Lower leg skin (tissue), 4 donors: Measurements from ENCODE around the gene SLC35A4. TPM values are rescaled to one million over a fixed set of nuclear protein-coding genes. Genes with fewer than 3 reads are reported as not detected.
A peak's percentile ranks its signal among the peaks of the same experiment; 100 is the strongest.
"Not testable (repeated sequence)": the region's sequence is repeated elsewhere in the genome, so short reads cannot be mapped to it uniquely, and the experiment has no call there.

Experiments used
- DNase-seq, 2 donors: peaks; one replicate each; pipeline ENCODE4 v3.0.0-alpha.2; 2019; ENCODE audit warnings: low spot score in 2 of 2
- H3K4me3 ChIP-seq: fragments of 200-600 bp; sonication (generic); 2 replicates; pipeline ENCODE4 v1.5.1; 2017; ENCODE audit warnings: mild to moderate bottlenecking, low read depth; ENCODE audit not compliant: poor library complexity, severe bottlenecking
- CTCF ChIP-seq, 3 donors: fragments of 450-650 bp; IDR thresholded peaks; one replicate each; pipeline ENCODE4 v1.5.1; 2016; ENCODE audit warnings: antibody characterized with exemption in 3 of 3, mild to moderate bottlenecking in 3 of 3, moderate library complexity in 2 of 3
- POLR2A ChIP-seq, 2 donors: fragments of 450-650 bp; IDR thresholded peaks; one replicate each; pipeline ENCODE4 v1.6.1; 2016 to 2017; ENCODE audit warnings: antibody characterized with exemption in 2 of 2, mild to moderate bottlenecking in 1 of 2, moderate library complexity in 1 of 2
- WGBS, 2 donors: methylation state at CpG; one replicate each; pipeline ENCODE4 v1.1.5; 2018; 5-methylcytosine and 5-hydroxymethylcytosine counted together
- intact Hi-C: fragments of 100-400 bp; cut with DNase I; formaldehyde crosslinking; loops from one replicate; pipeline ENCODE4 v1.15.0; 2023; ENCODE audit warnings: low total_unique reads
- total RNA-seq, 4 donors: library from RNA; depleted of rRNA; stranded (reverse); fragments of >200 nt; gene quantifications; one replicate each; pipeline ENCODE4 v1.1.0, GENCODE V29; 2016

SLC35A4 gene
- total RNA-seq, 4 donors from 2014 or later, result 59.7 to 86.4 (median 68.2) TPM

DNA sequence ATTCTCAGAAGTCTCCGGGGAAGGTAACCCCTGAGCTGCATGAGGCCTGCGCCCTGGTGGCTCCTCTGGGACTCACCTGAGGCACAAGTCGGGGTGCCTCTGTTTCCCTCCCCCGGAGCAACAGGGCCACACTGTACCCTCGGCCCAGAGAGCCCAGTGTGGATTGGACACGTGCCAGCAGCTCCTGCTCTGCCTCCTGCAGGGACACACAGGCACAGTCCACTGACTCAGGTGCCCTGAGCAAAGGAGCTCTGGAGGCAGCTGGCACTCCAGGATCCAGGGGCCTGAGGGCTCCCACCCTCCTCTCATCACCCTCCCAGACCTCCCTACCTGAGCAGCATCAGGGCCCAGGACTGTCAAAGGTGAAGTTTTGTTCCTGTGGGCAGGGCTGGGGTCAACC lies 29.5 kb downstream of the SLC35A4 start:
- no peak for DNase-seq
- H3K4me3 ChIP-seq, result no peak overlapping the region
- 76 to 90% methylated on average over 3 to 6 of the region's 6 CpGs for WGBS, 2 donors
- intact Hi-C loops, result no loop called here
- TF ChIP-seq CTCF (IDR thresholded peaks at IDR 0.05) (no peak), POLR2A (IDR thresholded peaks at IDR 0.05) (no peak)

DNA sequence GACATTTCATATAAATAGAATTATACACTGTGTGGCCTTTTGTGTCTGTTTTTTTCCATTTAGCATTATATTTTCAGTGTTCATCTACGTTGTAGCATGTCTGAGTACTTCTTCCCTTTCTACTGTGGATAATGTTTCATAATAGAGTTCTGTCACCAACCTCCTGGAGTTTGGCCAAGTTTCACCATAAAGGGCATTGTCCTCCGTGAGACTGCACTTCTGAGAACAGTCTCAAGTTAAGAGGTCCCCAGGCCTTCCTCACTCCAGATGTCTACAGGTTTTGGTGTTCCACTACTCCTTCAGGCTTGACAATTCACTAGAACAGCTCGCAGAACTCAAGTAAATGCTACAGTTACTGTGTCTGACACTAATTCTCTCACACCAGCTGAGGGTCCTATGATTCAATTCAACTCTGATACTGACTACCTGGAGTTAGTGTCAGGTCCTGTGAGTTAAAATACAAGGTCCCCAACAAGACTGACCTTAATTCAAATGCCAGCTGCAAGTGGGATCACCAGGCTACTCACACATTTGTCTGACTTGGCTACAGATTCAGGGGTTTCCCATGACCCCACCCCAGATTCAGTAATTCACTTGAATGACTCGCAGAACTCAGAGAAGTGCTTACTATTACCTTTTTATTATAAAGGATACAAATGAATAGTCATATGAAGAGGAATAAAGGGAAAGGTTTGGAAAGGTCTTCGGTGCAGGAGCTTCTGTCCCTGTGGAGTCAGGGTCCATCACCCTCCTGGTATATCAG lies 31.1 kb downstream of the SLC35A4 start:
- TF ChIP-seq POLR2A (IDR thresholded peaks at IDR 0.05), result no peak
- no peak for TF ChIP-seq CTCF (IDR thresholded peaks at IDR 0.05)
- DNase-seq, result peak in 1 of 2 donors; percentile 60
- no peak overlapping the region for H3K4me3 ChIP-seq
- WGBS, 2 donors, result 62 to 67% methylated on average over 5 of the region's 5 CpGs
- intact Hi-C loops, result no loop called here

DNA sequence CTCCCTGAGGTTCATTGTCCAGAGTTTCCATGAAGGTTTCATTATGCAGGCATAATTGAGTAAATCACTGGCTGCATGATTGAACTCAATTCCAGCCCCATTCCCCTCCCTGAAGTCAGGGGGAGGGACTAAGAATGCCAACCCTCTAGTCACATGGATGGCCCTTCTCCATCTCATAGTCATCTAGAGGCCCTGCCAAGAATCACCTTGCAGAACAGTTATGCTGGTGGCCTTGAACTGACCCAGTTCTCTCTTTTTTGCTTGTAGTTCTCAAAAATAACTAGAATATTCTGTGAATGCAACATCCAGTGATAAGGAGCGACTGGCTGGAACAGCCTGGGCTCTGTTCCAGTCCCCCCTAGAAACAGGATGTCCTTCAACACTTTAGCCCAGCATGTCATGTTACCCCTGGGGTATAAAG lies 31.7 kb downstream of the SLC35A4 start:
- intact Hi-C loops, result no loop called here

DNA sequence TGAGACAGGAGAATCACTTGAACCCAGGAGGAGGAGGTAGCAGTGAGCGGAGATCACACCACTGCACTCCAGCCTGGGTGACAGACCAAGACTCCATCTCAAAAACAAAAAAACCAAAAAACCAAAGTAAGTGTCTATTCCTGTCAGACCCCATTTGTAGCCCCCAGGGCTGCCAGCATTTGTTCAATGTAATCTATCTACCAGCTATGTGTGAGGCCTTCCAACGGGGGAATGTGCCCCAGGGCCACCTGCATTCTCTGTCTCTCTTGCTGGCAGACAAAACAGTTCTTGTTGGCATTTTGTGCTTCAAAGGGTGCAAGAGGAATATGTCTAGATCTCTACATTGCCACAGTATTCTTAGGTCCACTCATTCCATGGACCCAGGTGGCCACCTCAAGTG lies 34.2 kb downstream of the SLC35A4 start:
- intact Hi-C loops, result no loop called here
- 62% methylated on average over 2 of the region's 2 CpGs for WGBS, 2 donors
- no peak for DNase-seq
- no peak overlapping the region for H3K4me3 ChIP-seq
- TF ChIP-seq CTCF (IDR thresholded peaks at IDR 0.05) (no peak), POLR2A (IDR thresholded peaks at IDR 0.05) (no peak)

More for the DNA sequence above, 31.7 kb downstream of the SLC35A4 start:
- 83 to 88% methylated on average over 1 of the region's 1 CpG for WGBS, 2 donors
- no peak for DNase-seq
- TF ChIP-seq POLR2A (IDR thresholded peaks at IDR 0.05) (no peak), CTCF (IDR thresholded peaks at IDR 0.05) (no peak)
- H3K4me3 ChIP-seq, result no peak overlapping the region

- no peak overlapping the region for H3K4me3 ChIP-seq
- intact Hi-C loops, result no loop called here
- DNase-seq, result no peak
- no peak for TF ChIP-seq CTCF (IDR thresholded peaks at IDR 0.05)
- no peak for TF ChIP-seq POLR2A (IDR thresholded peaks at IDR 0.05)
Measured at GRCh38 chr5:140600096-140600495, 35.5 kb downstream of the SLC35A4 start.

GRCh38 chr5:140602147-140602546 lies 37.5 kb downstream of the SLC35A4 start:
- TF ChIP-seq CTCF (IDR thresholded peaks at IDR 0.05) (no peak), POLR2A (IDR thresholded peaks at IDR 0.05) (no peak)
- intact Hi-C loops, result no loop called here
- 72 to 74% methylated on average over 4 of the region's 4 CpGs for WGBS, 2 donors
- no peak overlapping the region for H3K4me3 ChIP-seq
- no peak for DNase-seq

- WGBS, 2 donors, result 95 to 98% methylated on average over 4 of the region's 4 CpGs
- intact Hi-C loops, DNase-seq, H3K4me3 ChIP-seq: not testable (repeated sequence)
Measured at GRCh38 chr5:140603446-140603698, 38.7 kb downstream of the SLC35A4 start.
